ENCODE results near the gene NCK2.

Gene NCK2

DNA sequence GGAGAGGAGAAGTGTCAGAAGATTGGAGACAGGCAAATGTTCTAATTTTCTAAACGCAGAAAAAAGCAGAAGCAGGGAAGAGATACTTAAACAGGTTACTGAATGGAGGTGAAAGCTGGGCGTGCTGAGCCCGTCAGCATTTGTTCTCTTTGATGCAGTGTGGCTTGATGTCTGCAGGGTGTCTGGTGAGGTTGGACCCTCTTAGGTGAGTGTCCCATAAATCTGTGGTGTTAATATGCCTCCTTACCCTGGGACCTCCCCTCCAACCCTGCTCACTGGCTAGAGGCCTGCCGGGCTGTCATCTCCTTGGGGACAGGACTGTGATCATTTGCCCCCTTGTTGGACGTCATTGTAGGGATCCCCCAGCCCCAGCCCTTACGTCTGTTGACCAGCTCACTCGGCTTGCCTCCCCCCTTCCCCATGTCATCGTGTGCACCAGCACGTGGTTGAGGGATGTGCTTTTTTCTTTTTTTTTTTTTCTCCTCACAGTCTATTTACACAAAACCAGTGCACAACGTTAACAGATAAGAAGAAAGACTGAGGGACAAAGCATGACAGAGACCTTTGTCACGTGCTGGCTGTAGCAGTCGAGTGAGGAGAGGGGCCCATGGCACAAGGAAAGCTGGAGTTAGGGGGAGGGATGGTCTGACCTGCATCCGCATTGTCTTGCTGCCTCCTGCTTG lies 56.4 kb downstream of the NCK2 start:
- Histone ChIP-seq H3K9me3 (no peaks in the 10 kb centered on the region), H3K4me3 (ENCODE audit: low read depth, low read length) (no peak overlapping the region), H3K4me1 (no peaks in the 10 kb centered on the region; the same call in 1 of the 2 replicates), H3K36me3 (no peaks in the 10 kb centered on the region), H3K27me3 (no peaks in the 10 kb centered on the region)
- no peak for DNase-seq
- TF ChIP-seq CTCF (IDR thresholded peaks at IDR 0.05; ENCODE audit: low read depth, low read length): no peak

DNA sequence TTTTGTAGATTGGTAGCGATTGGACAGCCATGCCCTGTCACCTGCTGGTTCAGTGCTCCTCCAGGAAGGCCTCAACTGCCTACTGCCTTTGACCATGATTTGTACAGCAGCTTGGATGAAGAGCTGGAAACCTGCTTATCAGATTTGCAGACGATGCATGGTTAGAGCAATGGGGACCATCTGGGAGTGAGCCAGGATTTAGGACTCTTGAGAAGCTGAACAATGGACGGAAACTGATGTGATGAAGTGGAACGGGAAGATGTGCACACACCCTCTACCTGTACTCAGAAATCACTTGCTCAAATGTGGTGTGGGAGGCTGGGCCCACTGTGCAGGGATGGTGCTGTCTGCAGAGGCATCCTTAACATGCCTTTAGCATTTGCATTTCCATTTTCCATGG lies 57.2 kb downstream of the NCK2 start:
- H3K27me3 ChIP-seq: no peaks in the 10 kb centered on the region
- no peak for DNase-seq
- no peaks in the 10 kb centered on the region for H3K36me3 ChIP-seq
- no peak for TF ChIP-seq CTCF (IDR thresholded peaks at IDR 0.05; ENCODE audit: low read depth, low read length)
- no peaks in the 10 kb centered on the region for H3K9me3 ChIP-seq
- no peaks in the 10 kb centered on the region for H3K4me1 ChIP-seq
- no peak overlapping the region for H3K4me3 ChIP-seq (ENCODE audit: low read depth, low read length)

DNA sequence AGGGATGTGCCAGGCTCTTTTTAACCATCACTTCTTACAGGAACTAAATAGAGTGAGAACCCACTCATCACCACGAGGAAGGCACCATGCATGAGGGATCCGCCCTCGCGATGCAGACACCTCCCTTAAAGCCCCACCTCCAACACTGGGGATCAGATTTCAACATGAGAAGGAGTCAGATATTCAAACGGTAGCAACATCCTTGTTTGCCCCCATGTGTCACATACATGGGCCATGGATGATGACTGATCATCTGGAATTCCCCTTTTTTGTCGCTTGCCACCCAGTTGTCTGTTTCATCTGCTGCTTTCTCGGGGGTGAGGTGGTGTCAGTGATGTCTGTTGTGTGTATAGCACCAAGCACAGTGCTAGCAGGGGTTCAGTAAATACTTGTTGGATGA lies 57.9 kb downstream of the NCK2 start:
- no peaks in the 10 kb centered on the region for H3K36me3 ChIP-seq
- no peak for TF ChIP-seq CTCF (IDR thresholded peaks at IDR 0.05; ENCODE audit: low read depth, low read length)
- no peak overlapping the region for H3K4me3 ChIP-seq (ENCODE audit: low read depth, low read length)
- H3K27me3 ChIP-seq: no peaks in the 10 kb centered on the region
- H3K9me3 ChIP-seq: no peaks in the 10 kb centered on the region
- no peak for DNase-seq
- H3K4me1 ChIP-seq: no peaks in the 10 kb centered on the region

GRCh38 chr2:105803337-105803736 lies 58.6 kb downstream of the NCK2 start:
- Histone ChIP-seq H3K9me3 (no peaks in the 10 kb centered on the region), H3K4me3 (ENCODE audit: low read depth, low read length) (no peak overlapping the region), H3K27me3 (no peaks in the 10 kb centered on the region), H3K36me3 (no peaks in the 10 kb centered on the region), H3K4me1 (no peaks in the 10 kb centered on the region)
- TF ChIP-seq CTCF (IDR thresholded peaks at IDR 0.05; ENCODE audit: low read depth, low read length): no peak
- no peak for DNase-seq

DNA sequence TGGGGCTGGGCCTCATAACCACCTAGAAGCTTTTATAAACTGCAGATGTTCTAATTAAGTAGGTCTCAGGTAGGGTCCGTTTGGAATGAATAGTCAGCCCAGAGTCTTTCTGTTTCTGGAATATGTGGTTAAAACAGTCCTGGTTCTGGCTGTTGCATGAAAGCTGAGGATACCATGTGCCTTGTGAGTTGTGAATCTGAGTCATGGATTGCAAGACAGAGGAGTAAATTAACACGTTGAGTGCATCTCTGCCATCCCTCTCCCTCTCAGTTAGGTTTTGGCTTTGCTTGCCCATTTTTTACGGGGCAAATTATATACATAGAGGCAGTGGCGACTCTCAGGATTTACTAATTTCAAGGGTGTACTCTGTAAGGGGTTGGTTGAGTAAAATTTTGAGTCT lies 59.1 kb downstream of the NCK2 start:
- TF ChIP-seq CTCF (IDR thresholded peaks at IDR 0.05; ENCODE audit: low read depth, low read length): no peak
- H3K4me1 ChIP-seq: no peaks in the 10 kb centered on the region
- no peaks in the 10 kb centered on the region for H3K36me3 ChIP-seq
- no peaks in the 10 kb centered on the region for H3K27me3 ChIP-seq
- H3K4me3 ChIP-seq (ENCODE audit: low read depth, low read length): no peak overlapping the region
- no peaks in the 10 kb centered on the region for H3K9me3 ChIP-seq
- no peak for DNase-seq

- no peaks in the 10 kb centered on the region for H3K9me3 ChIP-seq
- DNase-seq: no peak
- H3K4me1 ChIP-seq: no peaks in the 10 kb centered on the region
- no peak overlapping the region for H3K4me3 ChIP-seq (ENCODE audit: low read depth, low read length)
- TF ChIP-seq CTCF (IDR thresholded peaks at IDR 0.05; ENCODE audit: low read depth, low read length): no peak
- no peaks in the 10 kb centered on the region for H3K36me3 ChIP-seq
- H3K27me3 ChIP-seq: no peaks in the 10 kb centered on the region
Observed at GRCh38 chr2:105804266-105804665, 59.6 kb downstream of the NCK2 start.

Measured in BE2C (cell line).